Measurements from ENCODE around the gene DDX1. TPM values are rescaled to one million over a fixed set of nuclear protein-coding genes. Genes with fewer than 3 reads are reported as not detected.

Gene DDX1
- total RNA-seq, 4 donors from 2014 or later, result 41.6 to 78.6 (median 66.5) TPM

DNA sequence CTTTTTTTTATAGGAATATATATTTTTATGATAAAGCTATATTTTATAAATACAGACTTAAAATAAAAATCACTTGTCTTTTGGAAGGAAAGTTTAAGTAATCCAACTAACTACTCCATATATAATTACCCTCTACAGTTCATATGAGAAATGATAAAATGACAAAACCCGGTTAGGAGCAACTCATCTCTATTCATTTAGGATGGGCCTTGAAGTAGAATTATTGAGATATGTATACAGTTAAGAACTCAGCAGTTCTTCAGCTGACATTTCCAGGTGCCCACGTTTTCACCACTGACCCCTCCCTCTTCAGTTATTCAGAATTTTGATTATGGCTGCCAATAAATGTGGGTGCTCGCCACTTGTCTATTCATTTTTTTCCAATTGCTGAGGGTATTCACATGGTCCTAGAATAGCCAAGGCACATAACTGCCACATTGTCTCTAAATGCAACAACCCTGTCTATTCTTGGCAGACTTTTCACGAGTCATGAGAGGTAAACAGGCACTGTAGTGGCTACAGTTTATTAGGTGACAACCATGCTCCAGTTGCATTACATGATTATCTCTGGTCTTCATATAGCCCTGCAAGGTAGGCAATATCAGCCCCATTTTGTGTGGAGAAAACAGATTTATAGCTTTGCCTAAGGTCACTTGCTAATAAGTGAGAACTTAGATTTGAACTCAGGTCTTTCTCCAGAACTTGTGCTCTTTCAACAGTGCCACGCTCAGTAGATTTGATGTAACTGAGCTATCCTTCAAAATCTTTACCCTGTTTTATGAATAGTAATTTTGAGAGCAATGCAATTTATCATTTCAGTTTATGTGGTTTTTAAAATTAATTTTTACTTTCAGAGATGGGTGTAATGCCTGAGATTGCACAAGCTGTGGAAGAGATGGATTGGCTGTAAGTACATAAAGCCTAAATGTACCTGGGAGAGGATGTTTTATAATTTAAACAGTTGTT is 2.9 kb downstream of the DDX1 start:
- peaks cover 11 to 49% (median 30%) of the 10 kb centered on the region in 3 donors for H3K36me3 ChIP-seq
- no peak overlapping the region for H3K4me3 ChIP-seq
- H3K27me3 ChIP-seq, result no peaks in the 10 kb centered on the region
- TF ChIP-seq, protein P1, sequence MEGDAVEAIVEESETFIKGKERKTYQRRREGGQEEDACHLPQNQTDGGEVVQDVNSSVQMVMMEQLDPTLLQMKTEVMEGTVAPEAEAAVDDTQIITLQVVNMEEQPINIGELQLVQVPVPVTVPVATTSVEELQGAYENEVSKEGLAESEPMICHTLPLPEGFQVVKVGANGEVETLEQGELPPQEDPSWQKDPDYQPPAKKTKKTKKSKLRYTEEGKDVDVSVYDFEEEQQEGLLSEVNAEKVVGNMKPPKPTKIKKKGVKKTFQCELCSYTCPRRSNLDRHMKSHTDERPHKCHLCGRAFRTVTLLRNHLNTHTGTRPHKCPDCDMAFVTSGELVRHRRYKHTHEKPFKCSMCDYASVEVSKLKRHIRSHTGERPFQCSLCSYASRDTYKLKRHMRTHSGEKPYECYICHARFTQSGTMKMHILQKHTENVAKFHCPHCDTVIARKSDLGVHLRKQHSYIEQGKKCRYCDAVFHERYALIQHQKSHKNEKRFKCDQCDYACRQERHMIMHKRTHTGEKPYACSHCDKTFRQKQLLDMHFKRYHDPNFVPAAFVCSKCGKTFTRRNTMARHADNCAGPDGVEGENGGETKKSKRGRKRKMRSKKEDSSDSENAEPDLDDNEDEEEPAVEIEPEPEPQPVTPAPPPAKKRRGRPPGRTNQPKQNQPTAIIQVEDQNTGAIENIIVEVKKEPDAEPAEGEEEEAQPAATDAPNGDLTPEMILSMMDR (IDR thresholded peaks at IDR 0.05), result no peak
- no peak for TF ChIP-seq POLR2A (IDR thresholded peaks at IDR 0.05)
- intact Hi-C loops (cut with DNase I), result no loop called here
- no peaks in the 10 kb centered on the region for H3K9me3 ChIP-seq
- WGBS, 2 donors, result 60 to 74% methylated on average over 5 of the region's 5 CpGs
- no peak overlapping the region for H3K27ac ChIP-seq
- no peak for DNase-seq
- peaks cover 7 to 33% (median 14%) of the 10 kb centered on the region in 3 donors for H3K4me1 ChIP-seq

DNA sequence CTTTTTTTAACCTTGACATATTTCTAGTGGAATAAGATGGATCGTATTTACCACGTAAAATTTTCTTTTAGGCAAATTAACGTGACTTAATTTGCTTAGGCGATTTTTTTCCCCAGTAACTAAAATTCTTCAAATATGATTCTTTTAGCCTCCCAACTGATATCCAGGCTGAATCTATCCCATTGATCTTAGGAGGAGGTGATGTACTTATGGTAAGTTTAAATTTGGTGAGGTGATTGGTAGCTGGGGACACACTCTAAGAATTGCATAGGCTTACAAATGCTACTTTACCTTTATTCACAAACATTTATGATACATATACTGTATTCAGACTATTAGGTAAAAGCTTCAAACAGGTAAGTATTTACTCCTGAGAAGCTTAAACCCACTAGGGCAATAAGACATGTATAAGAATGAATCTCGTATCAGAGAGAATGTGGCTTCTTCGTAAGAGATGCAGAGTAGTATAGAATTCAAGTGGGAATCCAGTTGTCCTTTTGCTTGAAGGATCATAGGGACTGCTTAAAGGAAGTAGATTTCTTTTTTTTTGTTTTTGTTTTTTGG is 3.8 kb downstream of the DDX1 start:
- H3K36me3 ChIP-seq, result peaks cover 11 to 58% (median 30%) of the 10 kb centered on the region in 3 donors
- intact Hi-C loops (cut with DNase I), result no loop called here
- TF ChIP-seq, protein P1 (IDR thresholded peaks at IDR 0.05), result no peak
- no peak for TF ChIP-seq POLR2A (IDR thresholded peaks at IDR 0.05)
- H3K9me3 ChIP-seq, result no peaks in the 10 kb centered on the region
- H3K27ac ChIP-seq, result no peak overlapping the region
- H3K4me1 ChIP-seq, result peaks cover 7 to 33% (median 14%) of the 10 kb centered on the region in 3 donors
- no peaks in the 10 kb centered on the region for H3K27me3 ChIP-seq
- no peak for DNase-seq
- 95% methylated on average over 6 of the region's 6 CpGs for WGBS, 2 donors
- no peak overlapping the region for H3K4me3 ChIP-seq

DNA sequence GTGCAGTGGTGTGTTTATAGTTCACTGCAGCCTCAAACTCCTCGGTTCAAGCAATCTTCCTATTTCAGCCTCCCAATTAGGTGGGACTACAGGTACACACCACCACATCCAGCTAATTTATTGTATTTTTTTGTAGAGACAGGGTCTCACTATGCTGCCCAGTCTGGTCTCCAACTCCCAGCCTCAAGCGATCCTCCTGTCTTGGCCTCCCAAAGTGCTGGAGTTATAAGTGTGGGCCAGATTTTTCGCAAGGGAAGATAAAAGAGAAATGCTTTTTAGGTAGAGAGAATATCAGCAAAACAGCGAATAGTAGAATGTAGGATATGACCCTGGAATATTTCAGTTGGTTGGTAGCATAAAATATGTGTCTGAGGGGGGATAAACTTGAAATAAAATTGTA is 4.3 kb downstream of the DDX1 start:
- Histone ChIP-seq H3K9me3 (no peaks in the 10 kb centered on the region), H3K4me3 (no peak overlapping the region), H3K4me1 (peaks cover 7 to 32% (median 14%) of the 10 kb centered on the region in 3 donors), H3K27me3 (no peaks in the 10 kb centered on the region), H3K36me3 (peaks cover 11 to 63% (median 32%) of the 10 kb centered on the region in 3 donors), H3K27ac (no peak overlapping the region)
- TF ChIP-seq, protein P1 (IDR thresholded peaks at IDR 0.05), result no peak
- no peak for TF ChIP-seq POLR2A (IDR thresholded peaks at IDR 0.05)
- intact Hi-C loops (cut with DNase I), result no loop called here
- DNase-seq, result no peak
- WGBS, 2 donors, result 94 to 100% methylated on average over 4 of the region's 4 CpGs

DNA sequence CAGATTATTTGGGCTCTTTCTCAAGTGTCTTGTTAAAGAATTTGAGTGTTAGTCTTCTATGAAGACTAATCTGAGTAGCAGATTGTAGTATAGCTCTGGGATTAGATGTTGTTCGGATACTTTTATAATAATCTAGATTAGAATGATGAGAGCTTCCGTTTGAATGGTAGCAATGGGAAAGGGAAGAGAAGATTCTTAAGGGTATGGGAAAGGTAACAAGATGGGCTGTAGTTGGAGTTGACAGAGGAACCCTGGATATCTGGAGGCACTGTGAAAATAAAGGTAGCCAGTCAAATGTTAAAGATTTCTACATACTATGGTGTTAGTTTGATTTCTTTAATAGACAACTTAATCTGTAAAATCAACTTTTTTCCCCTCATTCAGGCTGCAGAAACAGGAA is 4.7 kb downstream of the DDX1 start:
- TF ChIP-seq, protein P1 (IDR thresholded peaks at IDR 0.05), result no peak
- no peak for TF ChIP-seq POLR2A (IDR thresholded peaks at IDR 0.05)
- 70 to 88% methylated on average over 2 of the region's 2 CpGs for WGBS, 2 donors
- H3K36me3 ChIP-seq, result peaks cover 11 to 67% (median 36%) of the 10 kb centered on the region in 3 donors

DNA sequence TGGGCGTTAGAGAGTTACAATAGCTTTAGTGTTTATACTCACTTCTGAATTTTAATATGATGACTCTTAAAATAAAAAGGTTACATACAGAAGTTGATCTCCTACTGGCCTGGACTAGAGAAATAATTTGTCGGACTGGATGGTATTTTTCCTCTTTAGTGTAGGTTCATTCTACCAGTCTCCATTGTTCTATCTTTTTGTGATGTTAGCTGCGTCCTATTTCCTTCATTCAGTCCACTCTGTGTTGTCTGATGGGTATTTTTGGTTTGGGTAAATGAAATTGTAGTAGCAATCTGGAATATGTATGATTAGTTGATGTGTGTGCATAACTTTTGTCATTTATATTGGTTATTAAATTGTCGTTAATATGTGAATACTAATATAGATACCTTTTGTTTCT is 5.3 kb downstream of the DDX1 start:
- intact Hi-C loops (cut with DNase I), result no loop called here
- Histone ChIP-seq H3K4me3 (no peak overlapping the region), H3K4me1 (peaks cover 7 to 26% (median 8%) of the 10 kb centered on the region in 3 donors), H3K9me3 (no peaks in the 10 kb centered on the region), H3K27me3 (no peaks in the 10 kb centered on the region), H3K27ac (no peak overlapping the region), H3K36me3 (peaks cover 11 to 73% (median 38%) of the 10 kb centered on the region in 3 donors)
- DNase-seq, result no peak
- WGBS, 2 donors, result 85 to 97% methylated on average over 4 of the region's 4 CpGs
- TF ChIP-seq, protein P1 (IDR thresholded peaks at IDR 0.05), result no peak
- no peak for TF ChIP-seq POLR2A (IDR thresholded peaks at IDR 0.05)

More for the DNA sequence above, 4.7 kb downstream of the DDX1 start:
- Histone ChIP-seq H3K4me1 (peaks cover 7 to 28% (median 10%) of the 10 kb centered on the region in 3 donors), H3K4me3 (no peak overlapping the region), H3K27ac (no peak overlapping the region), H3K27me3 (no peaks in the 10 kb centered on the region), H3K9me3 (no peaks in the 10 kb centered on the region)
- no peak for DNase-seq
- intact Hi-C loops (cut with DNase I), result no loop called here
